Measurements from ENCODE around the gene RNF213. TPM values are rescaled to one million over a fixed set of nuclear protein-coding genes. Genes with fewer than 3 reads are reported as not detected.

Gene RNF213
- total RNA-seq, 1 experiment from 2014 or later, result 15.0 TPM

- Histone ChIP-seq H3K36me3 (ENCODE audit: insufficient read depth, low read length) (no peaks in the 10 kb centered on the region), H3K4me2 (ENCODE audit: low read depth, low read length, poor library complexity, severe bottlenecking) (no peak overlapping the region), H3K9ac (ENCODE audit: low read length) (no peak overlapping the region), H4K20me1 (ENCODE audit: insufficient read depth, low read depth, low read length) (0 out of 2 replicates have a peak, but pooled peaks cover 7% of the 10 kb centered on the region), H3K4me3 (ENCODE audit: low read length) (no peak overlapping the region), H3K27ac (ENCODE audit: low read length) (no peak overlapping the region), H3K4me1 (ENCODE audit: low read length) (no peaks in the 10 kb centered on the region), H3K9me2 (replicated peaks; ENCODE audit: insufficient read depth, low read length) (no peaks in the 10 kb centered on the region), H3K79me2 (ENCODE audit: low read length) (no peaks in the 10 kb centered on the region), H3K9me3 (ENCODE audit: low read length) (no peaks in the 10 kb centered on the region), H2AFZ (ENCODE audit: low read length) (no peak overlapping the region), H3K27me3 (ENCODE audit: low read length) (no peaks in the 10 kb centered on the region)
- DNase-seq, result no peak
Observed at GRCh38 chr17:80345841-80346497, 85.3 kb downstream of the RNF213 start.

GRCh38 chr17:80346498-80347275 lies 86.0 kb downstream of the RNF213 start:
- Histone ChIP-seq H3K4me1 (ENCODE audit: low read length) (no peaks in the 10 kb centered on the region), H3K36me3 (ENCODE audit: insufficient read depth, low read length) (no peaks in the 10 kb centered on the region), H3K4me2 (ENCODE audit: low read depth, low read length, poor library complexity, severe bottlenecking) (no peak overlapping the region), H2AFZ (ENCODE audit: low read length) (no peak overlapping the region), H4K20me1 (ENCODE audit: insufficient read depth, low read depth, low read length) (0 out of 2 replicates have a peak, but pooled peaks cover 7% of the 10 kb centered on the region), H3K27me3 (ENCODE audit: low read length) (no peaks in the 10 kb centered on the region), H3K9me3 (ENCODE audit: low read length) (no peaks in the 10 kb centered on the region), H3K9ac (ENCODE audit: low read length) (no peak overlapping the region), H3K4me3 (ENCODE audit: low read length) (no peak overlapping the region), H3K27ac (ENCODE audit: low read length) (no peak overlapping the region), H3K79me2 (ENCODE audit: low read length) (no peaks in the 10 kb centered on the region), H3K9me2 (replicated peaks; ENCODE audit: insufficient read depth, low read length) (no peaks in the 10 kb centered on the region)
- no peak for DNase-seq

GRCh38 chr17:80347536-80347935 lies 86.9 kb downstream of the RNF213 start:
- Histone ChIP-seq H3K27ac (ENCODE audit: low read length) (no peak overlapping the region), H3K4me2 (ENCODE audit: low read depth, low read length, poor library complexity, severe bottlenecking) (no peak overlapping the region), H3K36me3 (ENCODE audit: insufficient read depth, low read length) (no peaks in the 10 kb centered on the region), H2AFZ (ENCODE audit: low read length) (no peak overlapping the region), H4K20me1 (ENCODE audit: insufficient read depth, low read depth, low read length) (0 out of 2 replicates have a peak, but pooled peaks cover 7% of the 10 kb centered on the region), H3K4me3 (ENCODE audit: low read length) (no peak overlapping the region), H3K27me3 (ENCODE audit: low read length) (no peaks in the 10 kb centered on the region), H3K9me2 (replicated peaks; ENCODE audit: insufficient read depth, low read length) (no peaks in the 10 kb centered on the region), H3K9ac (ENCODE audit: low read length) (no peak overlapping the region), H3K79me2 (ENCODE audit: low read length) (no peaks in the 10 kb centered on the region), H3K4me1 (ENCODE audit: low read length) (no peaks in the 10 kb centered on the region), H3K9me3 (ENCODE audit: low read length) (no peaks in the 10 kb centered on the region)
- no peak for DNase-seq

- no peak for DNase-seq
- no peaks in the 10 kb centered on the region for H3K9me2 ChIP-seq (replicated peaks; ENCODE audit: insufficient read depth, low read length)
- no peaks in the 10 kb centered on the region for H3K36me3 ChIP-seq (ENCODE audit: insufficient read depth, low read length)
- H3K9ac ChIP-seq (ENCODE audit: low read length), result no peak overlapping the region
- no peaks in the 10 kb centered on the region for H3K79me2 ChIP-seq (ENCODE audit: low read length)
- no peaks in the 10 kb centered on the region for H3K4me1 ChIP-seq (ENCODE audit: low read length)
- H3K9me3 ChIP-seq (ENCODE audit: low read length), result no peaks in the 10 kb centered on the region
- no peaks in the 10 kb centered on the region for H3K27me3 ChIP-seq (ENCODE audit: low read length)
- H4K20me1 ChIP-seq (ENCODE audit: insufficient read depth, low read depth, low read length), result 0 out of 2 replicates have a peak, but pooled peaks cover 6% of the 10 kb centered on the region
- H2AFZ ChIP-seq (ENCODE audit: low read length), result no peak overlapping the region
- H3K27ac ChIP-seq (ENCODE audit: low read length), result no peak overlapping the region
- no peak overlapping the region for H3K4me3 ChIP-seq (ENCODE audit: low read length)
- no peak overlapping the region for H3K4me2 ChIP-seq (ENCODE audit: low read depth, low read length, poor library complexity, severe bottlenecking)
Observed at GRCh38 chr17:80347948-80348351, 87.3 kb downstream of the RNF213 start.

GRCh38 chr17:80348551-80349150 lies 88.0 kb downstream of the RNF213 start:
- no peak overlapping the region for H3K27ac ChIP-seq (ENCODE audit: low read length)
- no peak overlapping the region for H3K9ac ChIP-seq (ENCODE audit: low read length)
- no peaks in the 10 kb centered on the region for H3K9me3 ChIP-seq (ENCODE audit: low read length)
- no peaks in the 10 kb centered on the region for H3K79me2 ChIP-seq (ENCODE audit: low read length)
- no peak overlapping the region for H3K4me3 ChIP-seq (ENCODE audit: low read length)
- H3K9me2 ChIP-seq (replicated peaks; ENCODE audit: insufficient read depth, low read length), result no peaks in the 10 kb centered on the region
- H3K4me1 ChIP-seq (ENCODE audit: low read length), result no peaks in the 10 kb centered on the region
- H2AFZ ChIP-seq (ENCODE audit: low read length), result no peak overlapping the region
- no peak overlapping the region for H3K4me2 ChIP-seq (ENCODE audit: low read depth, low read length, poor library complexity, severe bottlenecking)
- no peaks in the 10 kb centered on the region for H3K36me3 ChIP-seq (ENCODE audit: insufficient read depth, low read length)
- H4K20me1 ChIP-seq (ENCODE audit: insufficient read depth, low read depth, low read length), result no peaks in the 10 kb centered on the region
- DNase-seq, result no peak
- H3K27me3 ChIP-seq (ENCODE audit: low read length), result no peaks in the 10 kb centered on the region

- Histone ChIP-seq H3K9me2 (replicated peaks; ENCODE audit: insufficient read depth, low read length) (no peaks in the 10 kb centered on the region), H4K20me1 (ENCODE audit: insufficient read depth, low read depth, low read length) (no peaks in the 10 kb centered on the region), H3K9ac (ENCODE audit: low read length) (no peak overlapping the region), H3K27ac (ENCODE audit: low read length) (no peak overlapping the region), H3K4me2 (ENCODE audit: low read depth, low read length, poor library complexity, severe bottlenecking) (no peak overlapping the region), H3K9me3 (ENCODE audit: low read length) (no peaks in the 10 kb centered on the region), H3K79me2 (ENCODE audit: low read length) (no peaks in the 10 kb centered on the region), H2AFZ (ENCODE audit: low read length) (no peak overlapping the region), H3K36me3 (ENCODE audit: insufficient read depth, low read length) (no peaks in the 10 kb centered on the region), H3K4me1 (ENCODE audit: low read length) (no peaks in the 10 kb centered on the region), H3K27me3 (ENCODE audit: low read length) (no peaks in the 10 kb centered on the region), H3K4me3 (ENCODE audit: low read length) (no peak overlapping the region)
- DNase-seq, result no peak
Observed at GRCh38 chr17:80349151-80349651, 88.5 kb downstream of the RNF213 start.

- Histone ChIP-seq H3K9me3 (ENCODE audit: low read length) (no peaks in the 10 kb centered on the region), H3K4me2 (ENCODE audit: low read depth, low read length, poor library complexity, severe bottlenecking) (no peak overlapping the region), H3K9me2 (replicated peaks; ENCODE audit: insufficient read depth, low read length) (no peaks in the 10 kb centered on the region), H4K20me1 (ENCODE audit: insufficient read depth, low read depth, low read length) (no peaks in the 10 kb centered on the region), H3K4me3 (ENCODE audit: low read length) (no peak overlapping the region), H3K4me1 (ENCODE audit: low read length) (no peaks in the 10 kb centered on the region), H3K27me3 (ENCODE audit: low read length) (no peaks in the 10 kb centered on the region), H3K27ac (ENCODE audit: low read length) (no peak overlapping the region), H3K79me2 (ENCODE audit: low read length) (no peaks in the 10 kb centered on the region), H2AFZ (ENCODE audit: low read length) (no peak overlapping the region), H3K9ac (ENCODE audit: low read length) (no peak overlapping the region), H3K36me3 (ENCODE audit: insufficient read depth, low read length) (no peaks in the 10 kb centered on the region)
- no peak for DNase-seq
Observed at GRCh38 chr17:80349751-80350150, 89.1 kb downstream of the RNF213 start.

- Histone ChIP-seq H3K27me3 (ENCODE audit: low read length) (no peaks in the 10 kb centered on the region), H4K20me1 (ENCODE audit: insufficient read depth, low read depth, low read length) (no peaks in the 10 kb centered on the region), H3K9ac (ENCODE audit: low read length) (no peak overlapping the region), H3K4me2 (ENCODE audit: low read depth, low read length, poor library complexity, severe bottlenecking) (no peak overlapping the region), H3K9me2 (replicated peaks; ENCODE audit: insufficient read depth, low read length) (no peaks in the 10 kb centered on the region), H3K36me3 (ENCODE audit: insufficient read depth, low read length) (no peaks in the 10 kb centered on the region), H2AFZ (ENCODE audit: low read length) (no peak overlapping the region), H3K27ac (ENCODE audit: low read length) (no peak overlapping the region), H3K9me3 (ENCODE audit: low read length) (no peaks in the 10 kb centered on the region), H3K4me1 (ENCODE audit: low read length) (no peaks in the 10 kb centered on the region), H3K4me3 (ENCODE audit: low read length) (no peak overlapping the region), H3K79me2 (ENCODE audit: low read length) (no peaks in the 10 kb centered on the region)
- no peak for DNase-seq
Observed at GRCh38 chr17:80352216-80352895, 91.7 kb downstream of the RNF213 start.
